Bronchial epithelial cell (primary cell): ENCODE measurements around the gene PDZRN3. TPM values are rescaled to one million over a fixed set of nuclear protein-coding genes. Genes with fewer than 3 reads are reported as not detected.

Experiments used
- DNase-seq: peaks from one replicate; pipeline ENCODE4 v3.0.0-alpha.2; 2010; ENCODE audit warnings: low read depth
- FAIRE-seq: peaks from 2 replicates; lab custom pipeline; 2011; peaks lifted over from hg19 to GRCh38; lab: Jason Lieb, UNC
- H3K27me3 ChIP-seq: 2 replicates; pipeline ENCODE4 v1.5.1; 2011; ENCODE audit warnings: low read length; ENCODE audit not compliant: control insufficient read depth, insufficient read depth
- H3K36me3 ChIP-seq: 2 replicates; pipeline ENCODE4 v1.5.1; 2011; ENCODE audit warnings: low read length; ENCODE audit not compliant: control insufficient read depth, insufficient read depth
- H3K4me3 ChIP-seq: 2 replicates; pipeline ENCODE4 v1.5.1; 2011; ENCODE audit warnings: mild to moderate bottlenecking, low read depth, low read length, control low read depth
- CTCF ChIP-seq: IDR thresholded peaks from 2 replicates; pipeline ENCODE4 v1.5.1; 2011; ENCODE audit warnings: mild to moderate bottlenecking, moderate library complexity, low read length, control low read depth, inconsistent platforms; ENCODE audit not compliant: insufficient read depth, severe bottlenecking
- total RNA-seq: library from RNA; depleted of rRNA; stranded (reverse); fragments of >200 nt; gene quantifications from 2 replicates; pipeline ENCODE4 v1.2.1, GENCODE V29; 2014

PDZRN3 gene
- total RNA-seq, 1 donor from 2014 or later: 0.79 TPM

- no peak for TF ChIP-seq CTCF
- DNase-seq (no peak), FAIRE-seq (no peak)
- no peak overlapping the region for H3K4me3 ChIP-seq
- no peaks in the 10 kb centered on the region for H3K27me3 ChIP-seq
- no peaks in the 10 kb centered on the region for H3K36me3 ChIP-seq
Observed at GRCh38 chr3:73474619-73475018, 150.1 kb downstream of the PDZRN3 start.

GRCh38 chr3:73473898-73474416 lies 150.8 kb downstream of the PDZRN3 start:
- DNase-seq (no peak), FAIRE-seq (no peak)

GRCh38 chr3:73473181-73473897 lies 151.4 kb downstream of the PDZRN3 start:
- Histone ChIP-seq H3K4me3 (no peak overlapping the region), H3K36me3 (no peaks in the 10 kb centered on the region), H3K27me3 (no peaks in the 10 kb centered on the region)
- no peak for FAIRE-seq
- no peak for DNase-seq
- no peak for TF ChIP-seq CTCF

More at GRCh38 chr3:73473898-73474416, 150.8 kb downstream of the PDZRN3 start:
- Histone ChIP-seq H3K36me3 (no peaks in the 10 kb centered on the region), H3K27me3 (no peaks in the 10 kb centered on the region), H3K4me3 (no peak overlapping the region)
- no peak for TF ChIP-seq CTCF

GRCh38 chr3:73471986-73472787 lies 152.6 kb downstream of the PDZRN3 start:
- Histone ChIP-seq H3K4me3 (no peak overlapping the region), H3K27me3 (no peaks in the 10 kb centered on the region), H3K36me3 (no peaks in the 10 kb centered on the region)
- no peak for TF ChIP-seq CTCF
- FAIRE-seq (no peak), DNase-seq (no peak)

- FAIRE-seq: no peak
- DNase-seq: no peak
- Histone ChIP-seq H3K27me3 (no peaks in the 10 kb centered on the region), H3K36me3 (no peaks in the 10 kb centered on the region), H3K4me3 (no peak overlapping the region)
- TF ChIP-seq CTCF: no peak
Observed at GRCh38 chr3:73470860-73471259, 153.9 kb downstream of the PDZRN3 start.
